Upper lobe of left lung (tissue), 4 donors: ENCODE results near the gene CREBRF.

Experiments used
- CTCF ChIP-seq, 6 experiments: fragments of 450-650 bp in 4 of 6; fragments of 200-600 bp in 2 of 6; sonication (generic) in 2 of 6; IDR thresholded peaks; one replicate each; pipeline ENCODE4 v1.5.1; 2016 to 2019; ENCODE audit warnings: antibody characterized with exemption in 6 of 6
- POLR2AphosphoS5 ChIP-seq, 2 donors: sonication (generic); formaldehyde crosslinking; IDR thresholded peaks; one replicate each; pipeline ENCODE4 v1.5.1; 2017; ENCODE audit warnings: antibody characterized with exemption in 2 of 2

DNA sequence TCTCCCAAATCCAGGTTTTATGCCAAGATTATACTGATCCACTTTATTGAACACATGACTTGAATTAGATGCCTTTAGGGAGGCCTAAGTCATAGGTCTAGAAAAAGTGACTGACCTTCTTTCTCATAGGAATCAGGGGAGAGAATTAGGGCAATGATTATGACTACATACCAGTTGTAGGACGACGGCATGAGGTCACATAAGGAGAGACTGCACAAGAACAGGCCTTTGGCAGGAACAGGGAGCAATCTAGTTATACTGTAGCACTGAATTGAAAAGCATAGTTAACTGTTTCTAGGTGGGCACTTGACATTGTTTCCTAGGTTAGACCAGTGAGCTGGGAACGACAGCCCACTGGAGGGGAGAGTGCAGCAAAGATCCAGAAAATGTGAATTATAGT is 22.7 kb downstream of the CREBRF start:
- TF ChIP-seq CTCF (IDR thresholded peaks at IDR 0.05) = no peak
- TF ChIP-seq POLR2AphosphoS5 (IDR thresholded peaks at IDR 0.05) = no peak
